Stimulated activated CD4-positive, alpha-beta T cell treated with anti-CD3 and anti-CD28 coated beads, Interleukin-1b, Interleukin-23, amount 100 ng/mL, for 48 hours (primary cell): Measurements from ENCODE around the gene PREX1.

Source experiments
- DNase-seq: peaks from one replicate; pipeline ENCODE4 v3.0.0-alpha.2; 2020

The PREX1 gene

GRCh38 chr20:48649104-48649626, 178.6 kb downstream of the PREX1 start:
- no peak for DNase-seq

- DNase-seq = no peak
These were observed 179.2 kb downstream of the PREX1 start for GRCh38 chr20:48648482-48649051.

DNA sequence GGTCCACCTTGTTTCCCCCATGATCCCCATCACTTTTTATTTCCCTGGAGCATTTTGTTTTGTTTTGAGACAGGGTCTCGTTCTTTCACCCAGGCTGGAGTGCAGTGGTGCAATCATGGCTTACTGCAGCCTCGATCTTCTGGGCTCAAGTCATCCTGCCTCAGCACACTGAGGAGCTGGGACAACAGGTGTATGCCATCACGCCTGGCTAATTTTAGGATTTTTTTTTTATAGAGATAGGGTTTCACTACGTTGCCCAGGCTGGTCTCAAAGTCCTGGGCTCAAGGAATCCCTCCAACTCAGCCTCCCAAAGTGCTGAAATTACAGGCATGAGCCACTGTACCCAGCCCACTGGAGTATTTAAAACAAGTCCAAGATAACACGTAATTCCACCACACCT, 179.9 kb downstream of the PREX1 start:
- DNase-seq = no peak

DNA sequence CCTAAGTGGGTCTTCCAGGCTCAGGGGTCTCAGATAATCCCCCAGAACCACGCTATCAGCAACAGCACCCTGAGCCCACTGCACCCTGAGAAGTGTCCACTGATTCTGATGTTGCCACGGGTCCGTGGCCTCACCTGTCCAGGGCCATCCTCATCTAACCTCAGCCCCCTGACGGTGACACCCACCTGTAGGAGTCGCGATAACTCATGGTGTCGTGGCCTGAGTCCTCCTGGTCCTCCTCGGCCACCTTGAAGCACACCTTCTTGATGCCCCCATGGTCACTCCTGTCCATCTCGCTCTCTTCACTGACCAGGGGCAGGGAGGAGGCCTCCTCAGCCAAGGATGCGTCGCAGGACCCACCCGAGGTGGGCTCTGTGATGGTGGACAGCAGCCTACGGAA, 182.1 kb downstream of the PREX1 start:
- no peak for DNase-seq

- no peak for DNase-seq
These were observed 183.4 kb downstream of the PREX1 start for GRCh38 chr20:48644286-48644828.

DNA sequence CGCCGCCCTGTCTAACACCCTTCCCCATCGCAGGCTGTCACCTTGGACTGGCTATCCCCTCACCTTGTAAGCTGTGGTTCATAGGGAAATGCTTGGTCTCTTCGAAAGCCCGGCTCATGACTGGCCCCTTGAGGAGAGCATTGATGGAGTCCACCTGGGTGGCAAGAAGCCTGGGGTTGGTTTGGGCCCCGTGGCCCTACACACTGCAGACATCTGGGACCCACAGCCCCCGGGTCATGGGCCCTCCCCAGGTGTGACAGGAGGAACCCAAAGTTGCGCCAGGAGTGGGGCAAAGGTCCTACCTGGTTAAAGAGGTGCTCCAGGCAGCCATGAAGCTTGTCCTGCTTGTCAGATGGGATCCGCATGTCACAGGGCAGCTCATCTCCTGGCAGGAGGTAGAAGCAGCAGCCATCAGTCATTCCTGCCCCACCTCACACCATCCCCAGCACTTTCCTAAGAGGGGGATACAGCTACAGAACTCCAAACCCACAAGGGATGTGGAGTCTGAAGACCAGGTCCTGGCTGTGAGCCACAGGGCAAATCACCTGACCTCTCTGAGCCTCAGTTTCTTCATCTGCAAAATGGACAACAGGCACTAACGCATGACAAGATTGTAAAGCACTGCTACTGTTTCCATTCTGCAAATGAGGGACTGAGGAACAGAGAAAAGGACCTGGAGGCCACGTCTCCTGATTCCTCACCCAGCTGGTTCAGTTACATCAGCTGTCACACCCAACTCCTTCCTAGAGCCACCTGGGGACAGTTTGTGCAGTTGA, 185.5 kb downstream of the PREX1 start:
- no peak for DNase-seq

- no peak for DNase-seq
These were observed 186.9 kb downstream of the PREX1 start for GRCh38 chr20:48640871-48641270.

- no peak for DNase-seq
These were observed 187.9 kb downstream of the PREX1 start for GRCh38 chr20:48639899-48640298.

DNA sequence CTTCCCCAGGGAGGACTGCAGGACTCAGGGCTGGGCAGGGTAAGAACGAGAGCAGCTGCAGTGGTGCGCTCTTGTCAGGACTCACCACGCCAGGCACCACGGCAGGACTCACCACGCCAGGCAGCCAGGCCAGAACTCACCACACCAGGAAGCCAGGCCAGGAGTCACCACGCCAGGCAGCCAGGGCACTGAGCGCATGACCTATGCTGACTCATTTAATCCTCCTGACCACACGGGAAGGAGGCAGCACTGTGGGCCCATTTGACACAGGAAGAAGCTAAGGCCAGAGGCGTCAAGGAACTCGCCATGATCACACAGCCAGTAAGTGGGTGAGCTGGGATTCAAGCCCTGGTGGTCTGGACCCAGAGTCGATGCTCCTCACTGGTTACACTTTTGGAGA, 189.3 kb downstream of the PREX1 start:
- no peak for DNase-seq

GRCh38 chr20:48637461-48637860, 190.3 kb downstream of the PREX1 start:
- no peak for DNase-seq

GRCh38 chr20:48636301-48636700, 191.5 kb downstream of the PREX1 start:
- no peak for DNase-seq

DNA sequence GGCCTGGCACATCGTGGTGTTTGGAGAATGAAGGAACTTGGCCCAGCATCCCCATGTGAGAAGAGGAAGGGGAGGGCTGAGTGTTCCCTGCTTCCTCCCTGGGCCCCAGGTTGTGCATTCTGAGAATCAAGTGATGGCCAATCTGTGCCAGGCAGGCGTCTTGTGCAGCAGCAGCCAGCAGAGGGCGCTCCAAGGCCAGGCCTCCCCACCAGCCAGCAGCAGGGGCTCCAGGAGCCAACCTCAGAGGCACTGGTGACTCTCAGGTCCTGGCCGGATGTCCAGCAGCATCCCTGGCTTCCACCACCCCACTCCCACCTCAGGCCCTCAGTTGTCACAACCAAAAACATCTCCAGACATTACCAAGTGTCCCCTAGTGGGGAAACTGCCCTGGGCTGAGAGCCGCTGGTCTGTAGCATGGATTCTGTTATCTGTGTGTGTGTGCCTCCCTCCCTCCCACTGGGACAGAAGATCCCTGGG, 192.0 kb downstream of the PREX1 start:
- peak; percentile 66 for DNase-seq

DNA sequence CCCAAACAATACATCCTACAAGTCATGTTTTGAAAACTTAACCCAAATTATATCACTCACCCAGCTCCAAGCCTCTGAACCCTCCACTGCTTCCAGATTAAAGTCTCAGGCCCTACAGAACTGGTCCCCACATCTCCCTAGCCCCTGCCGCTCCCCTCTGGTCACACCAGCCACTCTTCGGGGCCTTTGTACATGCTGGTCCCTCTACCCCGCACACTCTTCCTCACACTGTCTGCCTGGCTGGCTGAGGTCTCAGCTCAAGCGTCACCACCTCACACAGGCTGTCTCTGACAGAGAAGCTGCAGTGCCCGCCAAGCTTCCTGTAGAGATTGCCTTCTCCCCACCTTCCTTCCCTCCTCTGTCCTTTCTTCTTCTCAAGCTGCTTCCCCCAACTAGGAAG, 192.4 kb downstream of the PREX1 start:
- no peak for DNase-seq

DNA sequence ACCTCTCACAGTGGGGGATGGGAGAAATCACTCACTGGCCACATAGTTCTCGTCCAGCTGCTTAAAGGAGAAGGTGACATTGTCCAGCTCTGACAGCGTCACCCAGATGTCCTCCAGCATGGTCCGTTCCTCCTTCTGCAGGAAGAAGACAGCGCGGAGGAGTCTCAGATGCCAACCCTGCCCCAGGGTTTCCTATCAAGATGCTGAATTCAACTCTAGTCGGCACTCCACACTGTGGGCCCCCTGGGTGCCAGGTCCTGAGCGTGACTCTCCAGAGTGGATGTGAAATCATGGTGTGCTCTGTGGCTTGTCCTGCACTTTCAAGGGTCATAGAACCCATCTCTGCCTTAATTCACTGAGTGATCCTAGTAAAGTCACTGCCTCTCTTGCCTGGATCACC, 193.2 kb downstream of the PREX1 start:
- no peak for DNase-seq

- no peak for DNase-seq
These were observed 194.1 kb downstream of the PREX1 start for GRCh38 chr20:48633620-48634257.

DNA sequence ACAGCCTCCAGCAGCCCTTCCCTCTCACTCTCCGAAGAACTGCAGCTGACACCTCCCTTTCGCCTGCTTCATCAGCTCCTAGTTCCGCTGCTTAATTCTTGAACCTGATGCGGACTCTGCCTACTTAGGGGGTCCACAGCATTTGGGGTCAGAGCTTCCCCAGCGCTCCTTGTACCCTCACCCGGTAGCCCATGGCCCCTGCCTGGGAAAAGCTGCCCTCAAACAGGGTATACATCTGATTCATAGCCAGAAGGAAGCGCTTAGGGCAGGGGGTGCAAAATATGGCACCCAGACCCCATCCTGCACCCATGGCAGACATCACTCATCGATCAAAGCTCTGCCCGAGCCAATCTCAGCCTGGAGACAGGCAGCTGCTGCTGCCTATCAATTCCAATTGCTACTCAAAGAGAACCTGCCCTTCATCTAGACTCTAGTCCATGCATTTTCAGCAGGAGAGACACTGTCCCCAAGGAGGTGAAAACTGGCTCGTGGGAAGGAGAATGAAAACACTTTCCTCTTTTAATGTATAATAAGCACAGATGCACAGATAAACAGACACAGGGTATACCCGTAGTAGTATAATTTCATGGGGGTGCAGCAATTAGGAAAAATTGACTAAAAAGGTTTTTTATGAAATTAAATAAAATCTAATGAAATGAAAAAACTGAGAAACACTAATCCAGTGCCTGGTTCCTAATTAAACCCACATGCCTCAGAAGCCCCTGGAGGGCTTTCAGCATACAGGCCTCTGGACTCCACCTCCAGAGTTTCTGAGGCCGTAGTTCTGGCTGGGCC, 194.8 kb downstream of the PREX1 start:
- DNase-seq = no peak

DNA sequence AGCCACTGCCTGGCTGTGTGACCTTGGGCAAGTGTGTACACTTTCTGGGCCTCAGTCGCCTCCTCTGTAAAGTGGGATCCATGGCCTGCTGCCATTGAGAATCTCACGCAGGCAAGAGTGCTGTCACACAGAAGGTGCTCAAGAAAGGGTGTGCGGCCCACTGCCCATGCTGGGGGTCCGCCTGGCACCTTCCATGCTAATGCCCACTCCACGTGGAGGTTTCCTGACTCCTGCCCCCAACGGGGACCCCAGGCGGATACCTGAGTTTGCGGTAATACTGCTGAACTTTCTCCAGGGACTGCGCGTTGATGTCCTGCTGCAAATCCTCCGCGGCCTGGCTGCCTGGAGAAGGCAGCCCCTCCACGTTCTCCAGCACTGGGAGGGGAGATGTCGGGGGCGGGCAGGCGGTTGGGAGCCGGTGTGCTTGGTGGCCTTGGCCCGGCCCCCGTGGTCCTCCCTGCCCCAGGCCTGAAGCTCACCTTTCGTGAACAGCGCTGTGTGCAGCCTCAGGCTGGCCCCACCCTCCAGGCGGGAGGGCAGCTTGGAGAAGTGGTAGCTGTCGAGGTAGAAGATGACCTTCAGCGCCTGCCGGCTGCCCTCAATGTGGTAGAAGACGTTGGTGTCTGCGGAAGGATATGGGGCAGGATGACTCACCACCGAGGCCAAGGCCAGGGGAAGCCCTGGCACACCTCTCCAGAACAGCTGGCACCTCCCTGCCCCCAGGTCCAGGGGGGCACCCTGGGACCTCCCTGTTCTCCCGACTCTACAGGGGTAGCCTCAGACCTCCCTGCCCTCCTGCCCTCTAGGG, 195.6 kb downstream of the PREX1 start:
- no peak for DNase-seq

GRCh38 chr20:48631114-48632016, 196.4 kb downstream of the PREX1 start:
- no peak for DNase-seq

DNA sequence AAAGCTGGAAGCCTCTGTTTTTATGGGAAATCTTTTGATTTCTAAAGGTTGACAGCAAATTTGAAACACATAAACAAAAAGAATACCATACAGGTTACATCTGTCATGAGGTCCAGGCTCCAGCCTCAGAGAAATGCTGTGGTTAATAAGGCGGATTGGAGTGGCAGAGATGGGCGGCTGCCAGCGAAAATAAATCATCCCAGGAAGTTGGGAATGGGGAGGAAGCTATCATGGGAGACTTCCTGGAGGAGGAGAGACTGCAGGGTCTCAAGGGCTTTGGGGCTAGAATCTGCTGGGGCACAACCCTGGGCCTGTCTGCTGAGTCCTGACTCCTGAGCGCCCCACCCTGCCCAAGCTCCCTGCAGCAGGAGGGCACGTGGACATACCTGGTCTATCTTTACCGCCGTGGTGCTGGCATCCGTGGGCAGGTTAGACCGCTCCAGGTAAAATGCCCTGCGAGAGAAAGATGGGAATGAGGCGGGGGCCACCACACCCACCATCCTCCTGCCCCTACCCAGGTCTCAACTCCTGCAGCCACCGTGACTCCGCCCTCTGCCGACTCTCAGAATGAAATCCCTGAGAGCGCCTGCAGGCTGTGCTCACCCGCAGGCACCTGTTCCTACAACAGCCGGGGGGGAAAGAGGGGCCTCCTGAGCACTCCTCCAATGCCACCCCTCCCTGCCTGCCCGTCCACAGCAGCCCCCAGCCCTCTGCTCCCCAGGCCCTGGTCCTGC, 197.3 kb downstream of the PREX1 start:
- no peak for DNase-seq

- DNase-seq = no peak
These were observed 197.9 kb downstream of the PREX1 start for GRCh38 chr20:48629960-48630315.
